NT2/D1 (cell line): Measurements from ENCODE around the gene COTL1.

ENCODE experiments used
- SUZ12 ChIP-seq: IDR thresholded peaks from 2 replicates; pipeline ENCODE4 v1.6.1; 2011; ENCODE audit not compliant: insufficient read length, insufficient read depth; ENCODE audit errors: extremely low read depth
- YY1 ChIP-seq: IDR thresholded peaks from 2 replicates; pipeline ENCODE4 v1.6.1; 2011; ENCODE audit not compliant: insufficient read length, insufficient read depth

DNA sequence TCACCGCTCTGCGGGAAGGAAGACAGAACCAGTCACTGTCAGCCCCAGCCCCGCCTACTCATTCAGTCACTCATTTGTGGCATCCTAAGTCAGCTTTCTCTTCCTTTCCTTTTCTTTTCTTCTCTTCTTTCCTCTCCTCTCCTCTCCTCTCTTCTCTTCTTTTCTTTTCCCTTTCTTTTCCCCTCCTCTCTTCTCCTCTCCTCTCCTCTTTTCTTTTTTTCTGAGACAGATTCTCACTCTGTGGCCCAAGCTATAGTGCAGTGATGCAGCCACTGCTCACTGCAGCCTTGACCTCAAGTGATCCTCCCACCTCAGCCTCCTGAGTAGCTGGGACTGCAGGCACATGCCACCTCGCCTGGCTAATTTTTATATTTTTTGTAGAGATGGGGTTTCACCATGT is 19.8 kb upstream of the COTL1 start:
- TF ChIP-seq YY1 (no peak), SUZ12 (no peak)
